ENCODE measurements around the gene HGFAC.

DNA sequence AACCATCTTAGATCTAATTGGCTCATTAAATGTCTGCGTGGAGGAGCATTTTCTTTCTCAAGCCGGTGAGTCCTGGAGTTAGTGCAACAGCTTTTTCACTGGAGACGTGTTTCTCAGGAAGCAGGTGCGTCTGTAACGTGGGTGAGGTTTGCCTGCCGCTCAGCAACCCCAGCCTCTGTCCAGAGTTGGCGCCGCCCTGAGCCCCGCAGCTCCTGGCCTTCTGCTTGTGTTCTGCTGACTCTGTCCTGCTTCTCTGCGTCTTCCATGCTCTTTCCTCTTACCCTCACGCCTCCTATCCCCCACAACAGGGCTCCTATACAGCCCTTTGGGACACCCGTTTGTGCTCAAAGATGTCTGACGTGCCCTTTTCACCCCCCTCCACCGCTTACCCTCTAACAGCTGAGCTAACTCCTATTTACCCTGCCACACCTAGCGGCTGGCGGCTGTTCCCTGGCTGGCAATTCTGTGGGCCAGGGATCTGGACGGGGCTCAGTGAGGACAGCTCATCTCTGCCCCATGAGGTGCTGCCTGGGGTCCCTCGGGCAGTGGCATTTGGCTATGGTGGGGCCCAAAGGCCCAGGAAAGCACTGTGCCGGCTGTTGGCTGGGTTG is 40.1 kb downstream of the HGFAC start:
- no peak for TF ChIP-seq POLR2A (IDR thresholded peaks at IDR 0.05; ENCODE audit: low read depth, low read length)
- no peak for TF ChIP-seq POLR2AphosphoS5 (IDR thresholded peaks at IDR 0.05; ENCODE audit: low read depth, low read length)

Data from GM12891 (cell line).